Parathyroid adenoma (tissue), 2 donors: ENCODE measurements around the gene EPHB2.
"Not testable (repeated sequence)": the region's sequence is repeated elsewhere in the genome, so short reads cannot be mapped to it uniquely, and the experiment has no call there.

Experiments
- H2AFZ ChIP-seq: fragments of 300-600 bp; sonication (generic); one replicate; pipeline ENCODE4 v1.7.0; 2017; ENCODE audit warnings: antibody characterized with exemption, mild to moderate bottlenecking
- H3K27ac ChIP-seq: fragments of 300-600 bp; sonication (generic); one replicate; pipeline ENCODE4 v1.7.0; 2017
- H3K27me3 ChIP-seq: fragments of 300-600 bp; sonication (generic); one replicate; pipeline ENCODE4 v1.7.0; 2017; ENCODE audit warnings: low read length; ENCODE audit not compliant: control insufficient read depth, insufficient read depth
- H3K36me3 ChIP-seq: fragments of 300-600 bp; sonication (generic); one replicate; pipeline ENCODE4 v1.7.0; 2017; ENCODE audit warnings: low read length; ENCODE audit not compliant: control insufficient read depth, insufficient read depth
- H3K4me1 ChIP-seq: fragments of 300-600 bp; sonication (generic); one replicate; pipeline ENCODE4 v1.7.0; 2017; ENCODE audit warnings: control low read depth
- H3K4me2 ChIP-seq: fragments of 300-600 bp; sonication (generic); one replicate; pipeline ENCODE4 v1.7.0; 2017; ENCODE audit warnings: low read length
- H3K4me3 ChIP-seq: fragments of 300-600 bp; sonication (generic); one replicate; pipeline ENCODE4 v1.7.0; 2017; ENCODE audit warnings: low read depth, low read length
- H3K79me2 ChIP-seq: fragments of 300-600 bp; sonication (generic); one replicate; pipeline ENCODE4 v1.7.0; 2017; ENCODE audit warnings: control low read depth
- H3K9ac ChIP-seq: fragments of 300-600 bp; sonication (generic); one replicate; pipeline ENCODE4 v1.7.0; 2017; ENCODE audit warnings: mild to moderate bottlenecking
- H3K9me3 ChIP-seq: fragments of 300-600 bp; sonication (generic); one replicate; pipeline ENCODE4 v1.7.0; 2017; ENCODE audit warnings: low read length; ENCODE audit not compliant: control insufficient read depth
- TF ChIP-seq, protein P1 (sequence below): fragments of 300-600 bp; sonication (generic); IDR thresholded peaks from one replicate; pipeline ENCODE4 v1.7.0; 2017; ENCODE audit warnings: antibody characterized with exemption, mild to moderate bottlenecking
- donor health status: primary hyperparathyroidism.

EPHB2 gene

DNA sequence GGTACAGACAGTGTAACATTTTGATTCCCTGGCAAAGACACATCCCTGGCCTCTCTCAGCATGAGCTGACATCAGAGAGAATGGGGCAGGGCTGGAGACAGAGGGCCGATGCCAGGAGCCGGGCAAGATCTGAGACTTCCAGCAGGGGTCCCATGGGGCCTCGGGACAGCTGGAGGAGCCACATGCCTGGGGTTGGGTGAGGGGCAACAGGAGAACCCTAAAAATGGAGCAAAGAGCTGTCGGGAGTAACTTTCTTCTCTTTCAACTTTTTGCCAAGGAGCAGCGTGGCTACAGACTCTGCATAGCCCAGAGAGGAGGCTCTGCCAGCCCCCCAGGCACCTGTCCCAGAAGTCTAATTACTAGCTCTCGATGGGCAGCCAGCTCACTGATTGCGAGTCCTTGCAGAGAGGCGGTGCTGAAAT, 131.2 kb downstream of the EPHB2 start:
- Histone ChIP-seq H2AFZ (no peak overlapping the region), H3K4me3 (no peak overlapping the region), H3K4me2 (no peak overlapping the region), H3K9me3 (no peaks in the 10 kb centered on the region), H3K79me2 (no peaks in the 10 kb centered on the region), H3K27me3 (no peaks in the 10 kb centered on the region), H3K9ac (no peak overlapping the region), H3K4me1 (no peaks in the 10 kb centered on the region), H3K27ac (no peak overlapping the region), H3K36me3 (no peaks in the 10 kb centered on the region)
- TF ChIP-seq, protein P1, sequence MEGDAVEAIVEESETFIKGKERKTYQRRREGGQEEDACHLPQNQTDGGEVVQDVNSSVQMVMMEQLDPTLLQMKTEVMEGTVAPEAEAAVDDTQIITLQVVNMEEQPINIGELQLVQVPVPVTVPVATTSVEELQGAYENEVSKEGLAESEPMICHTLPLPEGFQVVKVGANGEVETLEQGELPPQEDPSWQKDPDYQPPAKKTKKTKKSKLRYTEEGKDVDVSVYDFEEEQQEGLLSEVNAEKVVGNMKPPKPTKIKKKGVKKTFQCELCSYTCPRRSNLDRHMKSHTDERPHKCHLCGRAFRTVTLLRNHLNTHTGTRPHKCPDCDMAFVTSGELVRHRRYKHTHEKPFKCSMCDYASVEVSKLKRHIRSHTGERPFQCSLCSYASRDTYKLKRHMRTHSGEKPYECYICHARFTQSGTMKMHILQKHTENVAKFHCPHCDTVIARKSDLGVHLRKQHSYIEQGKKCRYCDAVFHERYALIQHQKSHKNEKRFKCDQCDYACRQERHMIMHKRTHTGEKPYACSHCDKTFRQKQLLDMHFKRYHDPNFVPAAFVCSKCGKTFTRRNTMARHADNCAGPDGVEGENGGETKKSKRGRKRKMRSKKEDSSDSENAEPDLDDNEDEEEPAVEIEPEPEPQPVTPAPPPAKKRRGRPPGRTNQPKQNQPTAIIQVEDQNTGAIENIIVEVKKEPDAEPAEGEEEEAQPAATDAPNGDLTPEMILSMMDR, result no peak

- H3K9ac ChIP-seq, H3K36me3 ChIP-seq, H3K4me2 ChIP-seq, H2AFZ ChIP-seq, H3K4me1 ChIP-seq, H3K27me3 ChIP-seq, H3K9me3 ChIP-seq, H3K79me2 ChIP-seq, H3K4me3 ChIP-seq, H3K27ac ChIP-seq: not testable (repeated sequence)
Measured at GRCh38 chr1:22843441-22844183, 133.0 kb downstream of the EPHB2 start.

GRCh38 chr1:22844621-22845020, 134.0 kb downstream of the EPHB2 start:
- no peaks in the 10 kb centered on the region for H3K36me3 ChIP-seq
- no peak overlapping the region for H2AFZ ChIP-seq
- H3K9ac ChIP-seq, result no peak overlapping the region
- no peaks in the 10 kb centered on the region for H3K4me1 ChIP-seq
- no peaks in the 10 kb centered on the region for H3K27me3 ChIP-seq
- no peak overlapping the region for H3K27ac ChIP-seq
- H3K4me2 ChIP-seq, result no peak overlapping the region
- TF ChIP-seq, protein P1, result no peak
- no peaks in the 10 kb centered on the region for H3K79me2 ChIP-seq
- no peak overlapping the region for H3K4me3 ChIP-seq
- no peaks in the 10 kb centered on the region for H3K9me3 ChIP-seq

DNA sequence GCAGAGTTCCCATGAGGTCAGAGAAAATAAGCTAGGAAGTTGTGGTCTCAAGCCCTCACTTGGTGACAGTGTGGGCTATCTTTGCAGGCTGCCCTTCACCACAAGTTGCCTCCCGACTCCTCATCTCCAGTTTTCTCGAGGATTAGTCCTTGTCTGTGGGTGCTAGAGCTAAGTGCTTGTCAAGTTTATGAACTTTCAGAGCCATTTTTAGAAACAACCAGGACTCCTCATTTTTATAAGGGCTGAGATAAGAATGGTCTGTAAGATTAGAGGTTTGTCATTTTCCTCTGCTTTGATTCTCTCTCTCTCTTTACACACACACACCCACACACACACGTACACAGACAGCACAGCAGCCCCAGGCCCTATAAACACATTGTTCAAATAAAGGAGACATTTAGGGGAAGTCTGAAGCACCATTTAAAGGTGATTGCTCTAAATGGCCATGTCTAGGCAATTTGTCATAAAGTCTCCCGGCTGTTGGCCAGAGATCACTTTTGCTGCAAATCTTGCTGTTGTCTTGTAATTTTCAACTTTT, 134.8 kb downstream of the EPHB2 start:
- Histone ChIP-seq H2AFZ (no peak overlapping the region), H3K4me2 (no peak overlapping the region), H3K79me2 (no peaks in the 10 kb centered on the region), H3K9me3 (no peaks in the 10 kb centered on the region), H3K27me3 (no peaks in the 10 kb centered on the region), H3K9ac (no peak overlapping the region), H3K4me3 (no peak overlapping the region), H3K36me3 (no peaks in the 10 kb centered on the region), H3K27ac (no peak overlapping the region), H3K4me1 (no peaks in the 10 kb centered on the region)
- TF ChIP-seq, protein P1, result no peak

DNA sequence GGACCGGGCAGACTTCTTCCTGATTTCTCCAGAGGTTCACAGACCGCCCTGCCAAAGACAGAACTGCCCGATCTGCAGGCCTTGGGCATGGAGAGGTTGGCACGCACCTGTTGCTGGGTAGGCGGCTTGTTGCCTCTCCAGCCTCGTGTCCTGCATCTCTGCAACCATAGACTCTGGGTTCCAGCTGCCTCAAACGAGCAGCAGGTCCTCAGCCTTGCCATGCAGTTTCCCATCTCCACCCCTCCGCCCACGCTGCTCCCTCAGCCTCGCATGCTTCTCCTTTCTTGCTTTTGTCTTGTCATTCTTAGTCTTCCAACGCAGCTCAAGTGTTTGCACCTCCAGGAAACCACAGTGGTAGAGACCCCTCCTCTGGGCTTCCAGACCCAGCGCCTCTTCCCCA, 135.8 kb downstream of the EPHB2 start:
- H3K9ac ChIP-seq, result no peak overlapping the region
- no peak overlapping the region for H3K4me2 ChIP-seq
- H3K4me1 ChIP-seq, result no peaks in the 10 kb centered on the region
- no peak overlapping the region for H3K4me3 ChIP-seq
- no peak overlapping the region for H2AFZ ChIP-seq
- TF ChIP-seq, protein P1, result no peak
- no peaks in the 10 kb centered on the region for H3K27me3 ChIP-seq
- no peak overlapping the region for H3K27ac ChIP-seq
- H3K9me3 ChIP-seq, result no peaks in the 10 kb centered on the region
- no peaks in the 10 kb centered on the region for H3K36me3 ChIP-seq
- no peaks in the 10 kb centered on the region for H3K79me2 ChIP-seq
